GM18517 (cell line): ENCODE results near the gene KLRD1.
"Not testable (repeated sequence)": the region's sequence is repeated elsewhere in the genome, so short reads cannot be mapped to it uniquely, and the experiment has no call there.

Experiments
- ATAC-seq: cut with Tn5 transposase; IDR thresholded peaks from one replicate; pipeline ENCODE4 v1.9.1; 2021; ENCODE audit warnings: mild to moderate bottlenecking, moderate library complexity; ENCODE audit not compliant: unreplicated experiment

Gene KLRD1

DNA sequence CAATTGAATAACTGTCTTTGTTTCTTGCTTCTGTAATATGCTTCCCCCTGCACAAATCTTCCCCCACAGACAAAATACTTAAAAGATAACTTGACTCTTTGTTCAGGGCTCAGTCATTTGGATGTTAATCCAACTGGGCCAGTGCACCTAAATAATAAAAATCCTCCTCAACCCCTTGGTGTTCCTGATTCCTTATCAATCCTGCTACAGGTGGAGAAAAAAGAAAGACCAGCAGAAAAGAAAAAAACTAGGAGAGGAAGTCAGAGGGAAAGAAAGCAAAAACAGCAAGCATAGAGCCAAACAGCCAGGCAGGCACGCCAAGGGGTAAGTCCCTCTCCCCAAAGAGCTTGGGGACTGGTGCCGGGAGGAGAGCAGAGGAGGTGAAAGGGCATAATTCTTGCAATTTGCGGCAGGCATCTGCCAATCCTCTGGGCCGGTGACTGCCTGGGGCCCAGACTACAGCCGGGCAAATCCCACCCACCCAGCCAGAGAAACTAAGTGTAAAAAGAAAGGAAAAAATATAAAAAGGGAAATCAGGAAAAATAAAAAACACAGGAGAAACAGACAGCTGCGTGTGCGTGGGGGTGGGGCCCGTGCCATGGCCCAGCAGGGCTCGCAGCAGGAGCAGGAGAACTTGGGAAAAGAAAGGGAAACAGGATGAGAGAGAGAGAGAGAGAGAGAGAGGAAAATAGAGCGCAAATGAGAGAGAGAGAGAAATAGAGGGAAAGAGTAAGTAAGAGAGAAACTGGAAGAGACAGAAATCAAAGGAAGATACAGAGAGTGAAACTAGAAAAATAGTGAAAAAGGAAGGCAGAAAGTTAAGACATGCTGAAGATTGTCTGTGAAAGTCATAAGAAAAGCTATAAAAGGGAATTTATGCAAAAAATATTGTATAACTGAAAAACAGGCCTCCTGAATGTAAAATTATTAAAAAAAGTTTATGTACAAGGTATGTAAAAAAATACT lies 60.8 kb downstream of the KLRD1 start:
- ATAC-seq = no peak

DNA sequence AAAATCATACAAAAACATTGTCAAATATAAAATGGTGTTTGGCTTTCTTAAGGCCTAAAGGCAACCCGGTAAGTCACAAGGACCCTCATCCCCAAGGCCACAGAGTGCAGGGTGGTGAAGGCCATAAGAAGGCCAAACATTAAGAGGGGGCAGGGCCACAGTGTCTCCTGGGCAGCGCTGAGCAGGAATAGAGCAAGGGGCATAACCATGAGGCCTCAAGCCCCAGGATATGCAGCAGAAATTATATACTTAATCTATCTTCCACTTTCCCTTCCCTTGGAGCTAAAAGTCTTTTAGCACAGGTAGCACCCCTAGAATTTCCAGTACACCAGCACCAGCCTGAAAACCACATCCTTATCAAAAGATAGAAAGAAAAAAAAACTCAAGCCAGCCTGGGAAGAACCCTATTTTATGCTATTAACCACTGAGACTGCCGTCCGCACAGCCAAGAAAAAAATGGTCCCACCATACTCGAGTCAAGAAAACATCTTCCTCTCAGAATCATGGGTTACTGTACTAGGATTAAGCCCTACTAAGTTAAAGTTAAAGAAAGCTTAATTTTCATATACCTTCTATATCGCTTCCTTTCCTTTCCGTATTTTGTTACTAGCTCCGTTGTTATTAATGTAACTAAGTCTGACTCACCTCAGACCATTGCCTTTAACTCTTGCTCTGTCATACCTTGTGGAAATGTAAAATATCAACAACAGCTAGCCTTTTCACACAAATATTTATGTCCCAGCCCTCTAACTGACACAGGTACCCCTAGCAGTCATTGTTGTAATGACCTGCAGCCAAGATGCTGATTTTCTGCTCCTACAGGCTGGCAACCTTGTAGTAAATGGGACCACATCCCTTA lies 62.1 kb downstream of the KLRD1 start:
- ATAC-seq = no peak

DNA sequence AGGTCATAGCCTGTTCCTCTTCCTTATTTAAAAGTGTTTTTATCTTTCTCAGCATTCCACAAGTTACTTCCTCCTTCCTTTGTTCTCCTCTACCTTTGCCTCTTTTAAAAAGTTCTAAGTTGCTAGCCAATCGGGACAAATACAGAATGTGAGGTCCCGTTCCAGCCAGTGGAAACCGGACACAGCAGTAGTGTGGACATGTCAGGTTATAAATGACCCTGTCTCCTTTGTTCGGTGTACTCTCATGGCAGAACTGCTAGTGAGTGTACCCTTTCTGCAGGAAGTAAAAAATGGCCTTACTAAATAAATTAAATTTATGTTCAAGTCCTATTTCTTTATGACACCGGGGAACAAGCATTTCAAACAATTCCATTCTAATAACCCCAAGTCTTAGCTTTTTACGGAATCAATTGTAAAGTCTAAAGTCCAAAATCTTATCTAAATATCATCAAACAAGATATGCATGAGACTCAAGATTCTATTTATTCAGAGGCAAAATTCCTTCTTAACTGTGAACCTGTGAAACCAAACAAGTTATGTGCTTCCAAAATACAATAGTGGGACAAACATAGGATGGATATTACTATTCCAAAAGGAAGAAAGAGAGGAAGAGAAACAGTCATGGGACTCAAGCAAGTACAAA lies 64.3 kb downstream of the KLRD1 start:
- not testable (repeated sequence) for ATAC-seq

DNA sequence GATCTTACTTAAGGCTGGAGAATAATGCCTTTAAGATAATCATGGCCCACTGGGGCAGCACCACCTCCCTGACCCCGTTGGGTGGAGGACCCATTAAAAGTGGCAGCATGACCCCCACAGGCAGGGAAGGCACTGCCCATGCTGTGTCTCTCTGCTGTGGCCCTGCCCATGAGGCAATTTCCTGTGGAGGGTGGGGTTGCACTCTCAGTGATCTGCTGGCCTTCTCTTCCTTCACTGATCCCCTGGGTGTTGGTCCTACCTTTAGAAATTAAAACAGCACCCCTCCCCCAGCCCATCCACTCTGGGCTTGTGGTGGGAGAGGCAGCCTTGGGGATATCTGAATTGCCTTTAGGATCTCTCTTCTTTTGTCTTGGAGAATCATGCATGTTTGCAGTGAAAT lies 64.9 kb downstream of the KLRD1 start:
- ATAC-seq = no peak

DNA sequence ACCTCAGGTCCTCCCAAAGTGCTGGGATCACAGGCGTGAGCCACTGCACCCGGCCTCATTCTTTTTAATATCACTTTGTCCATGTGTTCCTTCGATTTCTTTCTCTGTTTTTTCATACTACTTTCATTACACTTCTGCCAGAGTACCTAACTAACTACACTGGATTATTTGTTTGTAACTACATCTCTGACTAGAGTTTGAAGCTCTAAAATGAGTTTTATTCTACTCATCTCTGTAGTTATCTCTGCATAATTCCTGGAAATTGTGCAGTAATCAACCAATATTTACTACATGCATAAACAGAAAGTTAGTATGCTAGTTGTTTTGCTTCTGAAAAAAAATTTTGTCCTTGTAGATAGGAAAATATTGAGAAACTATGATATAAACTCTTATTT lies 67.0 kb downstream of the KLRD1 start:
- no peak for ATAC-seq

DNA sequence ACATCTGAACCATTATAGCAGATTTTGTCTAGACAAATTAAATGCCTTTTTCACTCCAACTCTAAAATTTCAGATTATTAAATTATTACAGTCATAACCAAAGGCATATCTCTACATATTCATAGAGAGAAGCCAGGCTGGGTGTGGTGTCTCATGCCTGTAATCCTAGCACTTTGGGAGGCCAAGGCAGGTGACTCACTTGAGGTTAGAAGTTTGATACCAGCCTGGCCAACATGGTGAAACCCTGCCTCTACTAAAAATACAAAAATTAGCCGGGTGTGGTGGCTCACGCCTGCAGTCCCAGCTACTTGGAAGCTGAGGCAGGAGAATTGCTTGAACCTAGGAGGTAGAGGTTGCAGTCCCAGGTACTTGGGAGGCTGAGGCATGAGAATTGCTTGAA lies 71.1 kb downstream of the KLRD1 start:
- ATAC-seq = not testable (repeated sequence)
